Measurements from ENCODE around the gene WFDC8.
"Not testable (repeated sequence)": the region's sequence is repeated elsewhere in the genome, so short reads cannot be mapped to it uniquely, and the experiment has no call there.

Gene WFDC8

DNA sequence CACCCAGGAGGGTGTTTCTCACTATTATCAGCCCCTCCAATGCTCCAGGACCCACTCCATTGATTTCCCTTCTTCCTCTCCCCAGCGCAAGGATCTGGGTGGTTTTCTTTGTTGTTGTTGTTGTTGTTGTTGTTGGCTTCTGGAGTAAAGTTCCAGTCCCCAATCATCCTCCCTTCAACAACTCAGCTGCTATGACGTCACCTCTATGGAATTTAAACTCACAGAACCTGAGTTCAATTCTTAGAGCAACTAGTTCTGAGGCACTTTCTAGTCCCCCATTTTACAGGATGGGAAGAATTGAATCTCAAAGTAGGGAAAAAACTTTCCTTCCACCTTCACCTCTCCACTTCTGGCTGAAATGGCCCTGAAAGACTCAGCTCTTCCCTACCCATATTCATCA, 9.7 kb upstream of the WFDC8 start (continued):
- TF ChIP-seq, protein P1, sequence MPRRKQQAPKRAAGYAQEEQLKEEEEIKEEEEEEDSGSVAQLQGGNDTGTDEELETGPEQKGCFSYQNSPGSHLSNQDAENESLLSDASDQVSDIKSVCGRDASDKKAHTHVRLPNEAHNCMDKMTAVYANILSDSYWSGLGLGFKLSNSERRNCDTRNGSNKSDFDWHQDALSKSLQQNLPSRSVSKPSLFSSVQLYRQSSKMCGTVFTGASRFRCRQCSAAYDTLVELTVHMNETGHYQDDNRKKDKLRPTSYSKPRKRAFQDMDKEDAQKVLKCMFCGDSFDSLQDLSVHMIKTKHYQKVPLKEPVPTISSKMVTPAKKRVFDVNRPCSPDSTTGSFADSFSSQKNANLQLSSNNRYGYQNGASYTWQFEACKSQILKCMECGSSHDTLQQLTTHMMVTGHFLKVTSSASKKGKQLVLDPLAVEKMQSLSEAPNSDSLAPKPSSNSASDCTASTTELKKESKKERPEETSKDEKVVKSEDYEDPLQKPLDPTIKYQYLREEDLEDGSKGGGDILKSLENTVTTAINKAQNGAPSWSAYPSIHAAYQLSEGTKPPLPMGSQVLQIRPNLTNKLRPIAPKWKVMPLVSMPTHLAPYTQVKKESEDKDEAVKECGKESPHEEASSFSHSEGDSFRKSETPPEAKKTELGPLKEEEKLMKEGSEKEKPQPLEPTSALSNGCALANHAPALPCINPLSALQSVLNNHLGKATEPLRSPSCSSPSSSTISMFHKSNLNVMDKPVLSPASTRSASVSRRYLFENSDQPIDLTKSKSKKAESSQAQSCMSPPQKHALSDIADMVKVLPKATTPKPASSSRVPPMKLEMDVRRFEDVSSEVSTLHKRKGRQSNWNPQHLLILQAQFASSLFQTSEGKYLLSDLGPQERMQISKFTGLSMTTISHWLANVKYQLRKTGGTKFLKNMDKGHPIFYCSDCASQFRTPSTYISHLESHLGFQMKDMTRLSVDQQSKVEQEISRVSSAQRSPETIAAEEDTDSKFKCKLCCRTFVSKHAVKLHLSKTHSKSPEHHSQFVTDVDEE (CRISPR knock-in tag; IDR thresholded peaks at IDR 0.05) = no peak
- TF ChIP-seq ZNF8 (CRISPR knock-in tag; IDR thresholded peaks at IDR 0.05) (no peak), PPARA (CRISPR knock-in tag; IDR thresholded peaks at IDR 0.05; ENCODE audit: borderline replicate concordance) (no peak)

DNA sequence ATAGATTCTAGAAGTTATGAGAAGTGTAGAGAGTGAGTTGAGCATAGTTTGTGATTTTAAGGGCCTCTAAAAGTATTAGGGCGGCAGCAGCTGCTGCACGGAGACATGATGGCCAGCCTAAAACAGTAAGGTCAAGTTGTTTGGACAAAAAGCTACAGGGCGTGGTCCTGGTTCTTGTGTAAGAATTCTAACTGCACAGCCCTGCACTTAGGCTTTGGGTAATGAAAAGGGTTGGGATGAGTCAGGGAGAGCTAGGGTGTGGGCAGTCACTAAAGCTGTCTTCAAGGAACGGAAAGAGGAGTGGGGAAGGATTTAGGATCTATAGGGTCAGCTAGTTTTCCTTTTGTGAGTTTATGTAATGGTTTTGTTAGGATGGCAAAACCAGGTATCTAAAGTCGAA, 6.9 kb upstream of the WFDC8 start:
- ATAC-seq = not testable (repeated sequence)

DNA sequence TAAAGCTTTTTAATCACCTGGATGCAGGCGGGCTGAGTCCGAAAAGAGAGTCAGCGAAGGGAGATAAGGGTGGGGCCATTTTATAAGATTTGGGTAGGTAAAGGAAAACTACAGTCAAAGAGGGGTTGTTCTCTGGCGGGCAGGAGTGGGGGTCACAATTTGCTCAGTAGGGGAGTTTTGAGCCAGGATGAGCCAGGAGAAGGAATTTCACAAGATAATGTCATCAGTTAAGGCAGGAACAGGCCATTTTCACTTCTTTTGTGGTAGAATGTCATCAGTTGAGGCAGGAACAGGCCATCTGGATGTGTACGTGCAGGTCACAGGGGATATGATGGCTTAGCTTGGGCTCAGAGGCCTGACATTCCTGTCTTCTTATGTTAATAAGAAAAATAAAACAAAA, 5.2 kb upstream of the WFDC8 start:
- not testable (repeated sequence) for ATAC-seq

DNA sequence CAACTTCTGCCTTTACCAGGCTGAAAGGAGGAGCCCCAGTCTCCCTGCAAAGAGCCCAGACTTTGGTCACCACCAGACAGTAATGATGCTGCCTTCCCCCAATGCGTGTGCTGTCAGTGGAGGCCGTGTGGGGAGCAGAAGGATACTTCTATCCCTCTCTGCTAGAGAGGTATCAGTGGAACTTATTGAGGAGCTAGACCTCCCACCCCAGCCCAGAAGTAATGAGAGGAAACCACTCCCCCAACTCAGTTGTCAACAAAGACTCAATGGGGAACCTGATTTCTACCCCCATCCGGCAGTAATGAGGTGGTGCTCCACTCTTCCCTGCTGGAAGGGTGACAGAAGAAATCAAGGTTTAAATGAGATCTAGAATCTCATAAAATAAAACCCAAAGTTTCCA, 4.4 kb upstream of the WFDC8 start:
- TF ChIP-seq TOX (CRISPR knock-in tag; IDR thresholded peaks at IDR 0.05; ENCODE audit: borderline replicate concordance) (no peak), TCF4 (CRISPR knock-in tag; IDR thresholded peaks at IDR 0.05; ENCODE audit: borderline replicate concordance) (no peak), SNAI2 (CRISPR knock-in tag; IDR thresholded peaks at IDR 0.05) (no peak), ZNF565 (CRISPR knock-in tag; conservative IDR thresholded peaks at IDR 0.05; ENCODE audit: low read depth) (no peak)
- no peak for ATAC-seq

DNA sequence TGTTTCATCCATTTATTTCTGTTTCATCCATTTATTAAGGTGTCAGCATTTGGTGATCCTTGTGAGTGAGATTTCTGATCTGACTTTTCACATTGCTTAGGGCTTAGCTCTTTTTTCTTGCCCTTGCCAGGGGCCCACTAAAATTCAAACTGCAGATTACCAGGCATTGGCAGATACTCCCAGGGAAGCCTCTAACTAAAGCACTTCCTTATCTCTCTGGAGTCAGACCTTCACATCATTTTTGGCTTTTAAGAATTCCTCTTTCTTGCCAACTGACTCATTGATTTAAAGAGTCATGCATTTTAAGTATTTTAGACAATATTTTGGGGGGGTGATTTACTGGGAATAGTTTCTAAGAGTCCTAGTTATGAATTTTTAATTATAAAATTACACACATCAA, 2.6 kb upstream of the WFDC8 start:
- ATAC-seq = no peak
- no peak for TF ChIP-seq OSR1 (CRISPR knock-in tag; IDR thresholded peaks at IDR 0.05)
- TF ChIP-seq, protein P1 (CRISPR knock-in tag; IDR thresholded peaks at IDR 0.05) = no peak
- TF ChIP-seq GLIS3 (CRISPR knock-in tag; IDR thresholded peaks at IDR 0.05) = no peak
- TF ChIP-seq, protein P2, sequence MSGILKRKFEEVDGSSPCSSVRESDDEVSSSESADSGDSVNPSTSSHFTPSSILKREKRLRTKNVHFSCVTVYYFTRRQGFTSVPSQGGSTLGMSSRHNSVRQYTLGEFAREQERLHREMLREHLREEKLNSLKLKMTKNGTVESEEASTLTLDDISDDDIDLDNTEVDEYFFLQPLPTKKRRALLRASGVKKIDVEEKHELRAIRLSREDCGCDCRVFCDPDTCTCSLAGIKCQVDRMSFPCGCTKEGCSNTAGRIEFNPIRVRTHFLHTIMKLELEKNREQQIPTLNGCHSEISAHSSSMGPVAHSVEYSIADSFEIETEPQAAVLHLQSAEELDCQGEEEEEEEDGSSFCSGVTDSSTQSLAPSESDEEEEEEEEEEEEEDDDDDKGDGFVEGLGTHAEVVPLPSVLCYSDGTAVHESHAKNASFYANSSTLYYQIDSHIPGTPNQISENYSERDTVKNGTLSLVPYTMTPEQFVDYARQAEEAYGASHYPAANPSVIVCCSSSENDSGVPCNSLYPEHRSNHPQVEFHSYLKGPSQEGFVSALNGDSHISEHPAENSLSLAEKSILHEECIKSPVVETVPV (CRISPR knock-in tag; IDR thresholded peaks at IDR 0.05) = no peak
- TF ChIP-seq ISL1 (CRISPR knock-in tag; IDR thresholded peaks at IDR 0.05) = no peak

DNA sequence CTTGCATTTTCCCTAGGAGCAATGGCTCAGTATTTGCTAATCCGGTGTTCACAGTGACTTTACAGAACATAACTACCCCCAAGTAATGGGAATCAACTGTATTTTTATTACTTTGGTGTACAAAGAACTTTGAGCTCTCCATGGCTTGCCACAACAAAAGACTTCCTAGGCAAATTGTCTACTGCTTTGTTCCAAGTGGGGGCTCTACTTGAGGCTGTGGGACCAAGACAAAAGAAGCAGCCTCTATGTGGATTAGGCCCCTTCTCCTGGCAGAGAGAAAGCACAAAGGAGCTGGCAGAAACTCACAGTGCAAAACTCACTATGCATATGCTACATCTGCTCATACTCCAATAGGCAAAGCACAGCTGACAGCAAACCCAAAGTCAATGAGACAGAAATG, 853 bp downstream of the WFDC8 start:
- no peak for ATAC-seq
- no peak for TF ChIP-seq RARB (CRISPR knock-in tag; IDR thresholded peaks at IDR 0.05)
- TF ChIP-seq, protein P2 (CRISPR knock-in tag; IDR thresholded peaks at IDR 0.05) = no peak
- no peak for TF ChIP-seq ISL1 (CRISPR knock-in tag; IDR thresholded peaks at IDR 0.05)
- TF ChIP-seq ZNF8 (CRISPR knock-in tag; IDR thresholded peaks at IDR 0.05) = no peak
- TF ChIP-seq, protein P3, sequence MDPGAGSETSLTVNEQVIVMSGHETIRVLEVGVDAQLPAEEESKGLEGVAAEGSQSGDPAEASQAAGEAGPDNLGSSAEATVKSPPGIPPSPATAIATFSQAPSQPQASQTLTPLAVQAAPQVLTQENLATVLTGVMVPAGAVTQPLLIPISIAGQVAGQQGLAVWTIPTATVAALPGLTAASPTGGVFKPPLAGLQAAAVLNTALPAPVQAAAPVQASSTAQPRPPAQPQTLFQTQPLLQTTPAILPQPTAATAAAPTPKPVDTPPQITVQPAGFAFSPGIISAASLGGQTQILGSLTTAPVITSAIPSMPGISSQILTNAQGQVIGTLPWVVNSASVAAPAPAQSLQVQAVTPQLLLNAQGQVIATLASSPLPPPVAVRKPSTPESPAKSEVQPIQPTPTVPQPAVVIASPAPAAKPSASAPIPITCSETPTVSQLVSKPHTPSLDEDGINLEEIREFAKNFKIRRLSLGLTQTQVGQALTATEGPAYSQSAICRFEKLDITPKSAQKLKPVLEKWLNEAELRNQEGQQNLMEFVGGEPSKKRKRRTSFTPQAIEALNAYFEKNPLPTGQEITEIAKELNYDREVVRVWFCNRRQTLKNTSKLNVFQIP (CRISPR knock-in tag; IDR thresholded peaks at IDR 0.05; ENCODE audit: borderline replicate concordance, low read depth) = no peak
- TF ChIP-seq, protein P4, sequence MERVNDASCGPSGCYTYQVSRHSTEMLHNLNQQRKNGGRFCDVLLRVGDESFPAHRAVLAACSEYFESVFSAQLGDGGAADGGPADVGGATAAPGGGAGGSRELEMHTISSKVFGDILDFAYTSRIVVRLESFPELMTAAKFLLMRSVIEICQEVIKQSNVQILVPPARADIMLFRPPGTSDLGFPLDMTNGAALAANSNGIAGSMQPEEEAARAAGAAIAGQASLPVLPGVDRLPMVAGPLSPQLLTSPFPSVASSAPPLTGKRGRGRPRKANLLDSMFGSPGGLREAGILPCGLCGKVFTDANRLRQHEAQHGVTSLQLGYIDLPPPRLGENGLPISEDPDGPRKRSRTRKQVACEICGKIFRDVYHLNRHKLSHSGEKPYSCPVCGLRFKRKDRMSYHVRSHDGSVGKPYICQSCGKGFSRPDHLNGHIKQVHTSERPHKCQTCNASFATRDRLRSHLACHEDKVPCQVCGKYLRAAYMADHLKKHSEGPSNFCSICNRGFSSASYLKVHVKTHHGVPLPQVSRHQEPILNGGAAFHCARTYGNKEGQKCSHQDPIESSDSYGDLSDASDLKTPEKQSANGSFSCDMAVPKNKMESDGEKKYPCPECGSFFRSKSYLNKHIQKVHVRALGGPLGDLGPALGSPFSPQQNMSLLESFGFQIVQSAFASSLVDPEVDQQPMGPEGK (CRISPR knock-in tag; IDR thresholded peaks at IDR 0.05; ENCODE audit: borderline replicate concordance) = no peak
